ENCODE data around the gene HSF4. TPM values are rescaled to one million over a fixed set of nuclear protein-coding genes. Genes with fewer than 3 reads are reported as not detected.

Gene HSF4
- total RNA-seq, 4 donors from 2014 or later: 3.7 to 59.5 (median 19.6) TPM

DNA sequence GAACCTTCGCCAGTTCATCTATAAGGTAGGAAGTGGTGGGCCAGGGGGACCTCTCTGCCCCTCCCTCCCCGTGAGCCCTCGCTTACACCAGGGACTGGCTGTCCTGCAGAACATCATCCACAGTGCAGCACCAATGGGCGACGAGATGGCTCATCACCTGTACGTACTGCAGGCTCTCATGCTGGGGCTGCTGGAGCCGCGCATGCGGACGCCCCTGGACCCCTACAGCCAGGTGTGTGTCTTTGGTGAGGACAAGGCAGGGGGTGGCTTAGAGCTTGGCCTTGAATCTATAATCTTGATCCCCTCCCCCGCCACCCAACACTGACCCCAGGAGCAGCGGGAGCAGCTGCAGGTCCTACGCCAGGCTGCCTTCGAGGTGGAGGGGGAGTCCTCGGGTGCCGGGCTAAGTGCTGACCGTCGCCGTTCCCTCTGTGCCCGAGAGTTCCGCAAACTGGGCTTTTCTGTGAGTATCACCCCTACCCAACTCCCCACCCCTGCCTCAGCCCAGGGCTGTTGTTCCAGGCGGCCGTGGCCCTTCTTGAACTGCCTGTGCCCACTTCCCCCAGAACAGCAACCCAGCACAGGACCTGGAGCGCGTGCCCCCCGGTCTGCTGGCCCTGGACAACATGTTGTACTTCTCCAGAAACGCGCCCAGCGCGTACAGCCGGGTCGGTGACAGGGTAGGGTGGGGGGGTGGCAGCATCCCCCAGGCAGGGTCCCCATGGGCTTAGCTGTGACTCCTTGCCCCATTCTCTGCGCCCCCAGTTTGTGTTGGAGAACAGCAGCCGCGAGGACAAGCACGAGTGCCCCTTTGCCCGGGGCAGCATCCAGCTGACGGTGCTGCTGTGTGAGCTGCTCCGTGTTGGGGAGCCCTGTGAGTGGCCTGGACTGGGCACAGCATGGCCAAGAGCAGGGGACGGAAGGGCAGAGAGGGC is 37.1 kb downstream of the HSF4 start:
- WGBS, 2 donors: 90% methylated on average over 10 of the region's 40 CpGs; no CpG with 5 or more reads in 1 of the 2 donors
- Histone ChIP-seq H3K27ac (no peak overlapping the region), H3K4me3 (no peak overlapping the region), H3K36me3 (peaks cover 41 to 81% (median 44%) of the 10 kb centered on the region in 3 donors), H3K4me1 (peaks cover 11 to 46% (median 15%) of the 10 kb centered on the region in 3 donors), H3K9me3 (no peaks in the 10 kb centered on the region), H3K27me3 (no peaks in the 10 kb centered on the region)
- no peak for TF ChIP-seq POLR2A (IDR thresholded peaks at IDR 0.05)
- intact Hi-C loops (cut with DNase I): no loop called here
- DNase-seq: no peak

- Histone ChIP-seq H3K36me3 (peaks cover 36 to 73% (median 37%) of the 10 kb centered on the region in 3 donors), H3K9me3 (no peaks in the 10 kb centered on the region), H3K4me1 (peaks cover 11 to 46% (median 15%) of the 10 kb centered on the region in 3 donors), H3K27ac (no peak overlapping the region), H3K27me3 (no peaks in the 10 kb centered on the region), H3K4me3 (no peak overlapping the region)
- DNase-seq: no peak
- intact Hi-C loops (cut with DNase I): no loop called here
- no CpG with 5 or more reads among the region's 12 CpGs for WGBS, 2 donors
- TF ChIP-seq POLR2A (IDR thresholded peaks at IDR 0.05) (no peak), CTCF (IDR thresholded peaks at IDR 0.05) (no peak)
Measured at GRCh38 chr16:67202426-67202825, 37.9 kb downstream of the HSF4 start.

DNA sequence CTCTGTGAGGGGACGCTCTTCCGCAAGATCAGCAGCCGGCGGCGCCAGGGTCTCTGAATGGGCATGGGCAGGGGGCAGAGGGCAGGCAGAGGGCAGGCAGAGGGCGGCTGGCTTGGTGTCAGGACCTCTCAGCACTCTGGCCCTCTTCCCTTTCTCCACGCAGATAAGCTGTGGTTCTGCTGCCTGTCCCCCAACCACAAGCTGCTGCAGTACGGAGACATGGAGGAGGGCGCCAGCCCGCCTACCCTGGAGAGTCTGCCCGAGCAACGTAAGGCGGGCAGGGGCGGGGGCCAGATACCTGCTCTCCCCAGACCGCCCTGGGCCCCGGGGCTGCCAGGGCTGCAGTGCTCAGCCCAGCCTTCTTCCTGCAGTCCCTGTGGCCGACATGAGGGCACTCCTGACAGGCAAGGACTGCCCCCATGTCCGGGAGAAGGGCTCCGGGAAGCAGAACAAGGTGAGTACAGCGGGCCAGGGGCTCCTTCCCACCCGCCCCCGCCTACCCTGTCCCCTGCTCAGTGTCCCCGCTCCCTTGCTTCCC is 38.5 kb downstream of the HSF4 start:
- H3K36me3 ChIP-seq: peaks cover 30 to 67% (median 31%) of the 10 kb centered on the region in 3 donors
- DNase-seq: no peak

GRCh38 chr16:67204076-67204475 is 39.5 kb downstream of the HSF4 start:
- Histone ChIP-seq H3K27ac (no peak overlapping the region), H3K27me3 (no peaks in the 10 kb centered on the region), H3K9me3 (no peaks in the 10 kb centered on the region), H3K4me1 (peaks cover under 1 to 36% (median 2%) of the 10 kb centered on the region in 3 donors), H3K36me3 (peaks cover 27 to 63% (median 28%) of the 10 kb centered on the region in 3 donors), H3K4me3 (no peak overlapping the region)
- TF ChIP-seq POLR2A (IDR thresholded peaks at IDR 0.05): no peak
- TF ChIP-seq CTCF (IDR thresholded peaks at IDR 0.05): no peak
- no peak for DNase-seq
- intact Hi-C loops (cut with DNase I): no loop called here
- WGBS, 2 donors: 40 to 57% methylated on average over 1 to 4 of the region's 4 CpGs

More for the DNA sequence above, 38.5 kb downstream of the HSF4 start:
- no peaks in the 10 kb centered on the region for H3K9me3 ChIP-seq
- H3K4me1 ChIP-seq: peaks cover 11 to 46% (median 13%) of the 10 kb centered on the region in 3 donors
- no peaks in the 10 kb centered on the region for H3K27me3 ChIP-seq
- H3K4me3 ChIP-seq: no peak overlapping the region
- TF ChIP-seq CTCF (IDR thresholded peaks at IDR 0.05) (no peak), POLR2A (IDR thresholded peaks at IDR 0.05) (no peak)
- WGBS, 2 donors: 84 to 91% methylated on average over 6 to 9 of the region's 23 CpGs
- intact Hi-C loops (cut with DNase I): no loop called here
- H3K27ac ChIP-seq: no peak overlapping the region

DNA sequence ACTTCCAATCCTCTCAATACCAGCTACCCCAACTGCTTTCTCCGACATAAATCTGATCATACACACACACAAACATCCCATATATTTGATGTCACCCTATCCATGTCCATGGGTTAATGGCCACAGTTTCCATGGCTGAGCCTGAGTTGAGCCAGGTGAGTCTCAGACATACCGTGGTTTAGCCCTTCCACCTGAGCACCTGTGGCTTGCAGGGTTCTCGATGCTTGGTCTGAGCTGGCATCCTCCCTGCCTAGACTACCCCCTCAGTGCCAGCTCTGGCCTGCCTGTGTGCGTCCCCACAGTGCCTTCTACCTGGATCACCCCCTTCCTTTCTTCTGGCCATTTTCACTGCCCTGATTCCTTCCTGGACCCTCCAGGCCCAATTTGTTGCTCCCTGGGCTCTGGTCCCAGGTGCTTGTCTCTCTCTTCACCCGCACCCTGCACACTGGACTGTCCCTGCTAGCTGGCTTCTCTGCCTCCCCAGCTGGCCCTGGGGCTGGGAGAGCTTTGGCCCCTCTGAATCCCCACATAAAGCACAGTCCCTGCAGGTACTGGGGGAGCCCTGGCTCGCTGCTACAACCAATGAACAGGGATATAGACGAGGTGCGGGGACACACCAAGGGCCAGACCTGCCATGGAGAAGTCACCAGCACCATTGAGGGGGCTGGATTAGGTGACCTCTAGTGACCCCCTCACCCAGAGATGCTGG is 41.7 kb downstream of the HSF4 start:
- no peak for DNase-seq
- Histone ChIP-seq H3K9me3 (no peaks in the 10 kb centered on the region), H3K27me3 (no peaks in the 10 kb centered on the region), H3K36me3 (peaks cover 26 to 50% (median 28%) of the 10 kb centered on the region in 3 donors), H3K27ac (no peak overlapping the region), H3K4me1 (peaks cover 0 to 19% (median 0%) of the 10 kb centered on the region in 3 donors), H3K4me3 (no peak overlapping the region)
- intact Hi-C loops (cut with DNase I): no loop called here
- TF ChIP-seq POLR2A (IDR thresholded peaks at IDR 0.05) (no peak), CTCF (IDR thresholded peaks at IDR 0.05) (no peak)
- 86 to 88% methylated on average over 6 to 7 of the region's 8 CpGs for WGBS, 2 donors

All from esophagus squamous epithelium (tissue), 5 donors.